ENCODE measurements around the gene PPIF. TPM values are rescaled to one million over a fixed set of nuclear protein-coding genes. Genes with fewer than 3 reads are reported as not detected.
A peak's percentile ranks its signal among the peaks of the same experiment; 100 is the strongest.

Gene PPIF
- total RNA-seq, 1 donor from 2014 or later, result 151 TPM

- intact Hi-C loops (cut with DNase I), result no loop called here
These were observed 56.4 kb downstream of the PPIF start for GRCh38 chr10:79403441-79404230.

GRCh38 chr10:79404231-79404609 is 57.0 kb downstream of the PPIF start:
- DNase-seq (ENCODE audit: missing footprints) (peak; percentile 77), ATAC-seq (peak; percentile 59)
- intact Hi-C loops (cut with DNase I), result no loop called here

More at GRCh38 chr10:79403441-79404230, 56.4 kb downstream of the PPIF start:
- ATAC-seq (no peak), DNase-seq (ENCODE audit: missing footprints) (peak; percentile 82)

- intact Hi-C loops (cut with DNase I), result no loop called here
- ATAC-seq, result no peak
- peak; percentile 37 for DNase-seq (ENCODE audit: missing footprints)
These were observed 57.4 kb downstream of the PPIF start for GRCh38 chr10:79404690-79405131.

Other genes with a start within 250 kb of the PPIF start
- 60.1 TPM for gene ZCCHC24, start 98.2 kb downstream of the PPIF start, total RNA-seq
- gene EIF5AL1, start 165.1 kb downstream of the PPIF start, total RNA-seq, result 0.05 TPM
- gene SFTPA2, start 212.9 kb downstream of the PPIF start, total RNA-seq, result 0.51 TPM

Measured in Right ventricle myocardium inferior (tissue), 1 donor.